HG02623 (cell line): ENCODE data around the gene LST1.
"Not testable (repeated sequence)": the region's sequence is repeated elsewhere in the genome, so short reads cannot be mapped to it uniquely, and the experiment has no call there.

ENCODE experiments used
- ATAC-seq: cut with Tn5 transposase; IDR thresholded peaks from one replicate; pipeline ENCODE4 v1.9.1; 2021; ENCODE audit warnings: moderate library complexity; ENCODE audit not compliant: unreplicated experiment

Gene LST1

DNA sequence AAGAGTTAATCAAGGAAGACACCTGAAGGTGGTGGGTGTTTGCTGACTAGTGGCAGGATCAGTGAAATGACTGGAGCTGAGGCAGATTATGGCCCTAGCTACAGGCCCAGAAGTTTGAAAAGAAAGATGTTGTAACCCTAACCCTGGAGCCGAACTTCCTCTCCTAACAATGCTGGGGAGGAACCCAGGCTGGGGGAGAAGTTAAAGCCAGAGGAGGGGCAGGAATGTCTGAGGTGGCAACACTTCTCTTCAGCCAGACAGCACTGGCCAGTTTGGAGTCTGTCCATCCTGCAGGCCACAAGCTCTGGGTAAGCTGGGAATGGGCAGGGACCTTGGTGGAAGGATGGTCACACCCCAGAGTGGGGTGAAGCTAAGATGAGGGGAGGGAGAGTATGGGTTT is at the start of gene LST1:
Gene LST1 (plus strand): TSS at position 270 of the 400 bp plus-strand sequence. CDS start 1,023 bp downstream, outside the sequence.
- ATAC-seq, result no peak

DNA sequence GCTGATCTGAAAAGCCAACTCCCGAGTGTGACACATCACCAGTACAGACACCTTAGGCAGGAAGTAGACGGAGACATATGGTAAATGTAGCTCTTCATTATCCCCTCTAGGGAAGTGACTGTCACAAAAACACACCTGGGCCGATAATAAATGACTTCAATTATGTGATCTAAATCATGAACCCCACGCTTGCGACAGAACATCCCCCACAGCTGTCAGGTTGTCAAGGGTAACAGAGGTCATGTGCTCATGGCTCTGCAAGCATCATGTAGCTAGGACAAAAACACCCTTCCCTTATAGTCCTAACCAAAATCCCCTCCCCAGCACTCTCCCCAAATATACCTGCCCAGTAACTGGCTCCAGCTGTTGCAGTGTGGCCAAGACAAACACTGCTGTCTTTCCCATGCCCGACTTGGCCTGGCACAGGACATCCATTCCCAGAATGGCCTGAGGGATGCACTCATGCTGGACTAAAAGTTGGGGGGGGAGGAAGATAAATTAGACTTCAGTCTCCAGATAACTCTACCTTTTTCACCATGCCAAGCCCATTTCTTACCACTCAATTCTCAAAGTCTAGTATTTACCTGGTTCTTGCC is 47.2 kb upstream of the LST1 start:
- ATAC-seq, result no peak

DNA sequence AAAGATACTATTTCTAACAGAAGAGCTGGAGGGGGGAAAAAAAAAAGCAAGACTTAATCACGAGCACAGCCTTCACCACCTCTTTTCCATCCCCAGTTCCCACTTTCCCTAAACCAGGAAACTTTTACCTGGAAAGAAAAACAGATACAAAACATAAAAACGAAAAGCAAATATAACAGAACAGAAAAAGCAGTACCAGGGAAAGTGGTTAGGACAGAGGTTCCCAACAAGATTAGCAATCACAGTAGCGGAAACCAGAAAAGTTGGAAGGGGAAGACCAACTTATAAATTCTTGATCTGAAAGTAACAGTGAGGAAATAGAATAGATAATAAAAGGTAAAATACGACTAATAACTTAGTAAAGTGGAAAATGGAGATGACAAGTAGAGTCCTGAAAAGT is 45.4 kb upstream of the LST1 start:
- ATAC-seq, result no peak

DNA sequence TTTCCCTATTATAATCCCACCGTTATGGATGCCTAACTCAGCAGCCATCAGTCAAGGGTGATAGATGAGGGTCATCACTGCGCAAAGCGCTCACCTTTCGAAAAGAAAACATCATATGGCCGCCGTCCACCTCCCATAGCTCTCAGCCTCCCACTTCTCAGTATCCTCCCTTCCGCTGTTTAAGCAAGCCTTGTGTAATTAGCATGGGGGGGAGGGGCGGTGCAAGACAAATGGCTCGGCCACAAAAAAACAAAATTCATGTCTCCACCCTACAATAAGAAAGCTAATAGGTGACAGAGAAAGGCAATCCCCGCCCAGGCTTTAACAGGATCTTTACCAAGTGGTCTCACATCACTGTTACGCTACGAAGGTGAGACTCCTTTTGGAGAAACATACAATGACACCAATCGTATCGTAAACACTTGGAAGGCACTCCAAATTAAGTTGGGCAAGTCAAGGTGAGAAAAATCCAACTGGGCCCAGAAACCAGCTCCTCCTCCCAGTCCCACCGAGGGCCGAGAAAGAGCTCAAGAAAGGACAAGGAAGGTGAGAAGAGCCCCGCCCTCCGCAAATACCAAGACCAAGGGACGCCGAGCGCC is 44.9 kb upstream of the LST1 start:
- ATAC-seq, result no peak

DNA sequence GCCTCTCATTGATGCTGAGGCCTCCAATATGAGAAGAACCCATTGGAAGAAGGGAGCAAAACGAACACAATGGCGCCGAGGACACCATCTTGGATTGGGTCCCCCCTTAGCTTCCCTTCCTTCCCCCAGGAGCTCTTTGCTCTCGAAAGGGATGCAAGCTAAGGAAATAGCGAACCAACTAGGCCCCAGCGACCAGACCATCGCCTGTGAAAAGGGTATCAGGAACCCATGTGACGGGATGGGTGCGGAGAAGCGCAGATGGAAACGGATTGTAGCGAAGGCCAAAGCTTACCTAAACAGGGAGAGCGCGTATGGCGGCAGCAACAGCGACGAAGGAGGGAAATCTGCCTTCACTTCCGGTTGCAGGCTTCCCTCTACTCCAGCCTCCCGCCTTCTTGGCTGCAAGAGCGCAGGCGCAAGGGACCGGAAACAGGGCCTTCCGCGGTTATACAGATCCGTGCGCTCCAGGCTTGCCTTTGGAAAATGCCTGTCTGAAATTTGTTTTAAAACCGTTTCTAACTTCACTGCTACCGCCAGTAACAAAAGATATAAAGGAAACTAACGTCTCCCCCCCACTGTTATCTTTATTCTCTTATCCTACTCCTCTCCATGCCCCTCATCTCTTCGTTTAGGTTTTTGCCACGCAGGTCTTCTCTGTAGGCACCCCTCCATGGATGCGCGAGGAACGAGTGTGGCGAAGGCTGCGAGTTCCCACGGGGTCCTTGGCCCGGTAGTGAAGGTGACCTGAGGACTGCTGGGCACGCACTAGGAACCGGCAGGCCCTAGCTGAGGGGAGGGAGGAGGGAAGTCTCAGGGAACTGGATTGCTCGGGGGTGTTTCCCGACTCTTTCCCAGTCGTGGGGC is 44.2 kb upstream of the LST1 start, which contains the start of gene DDX39B:
Gene DDX39B (minus strand): TSS at position 346 of the 864 bp plus-strand sequence. CDS start 1,471 bp downstream, outside the sequence.
- peak; percentile 65 for ATAC-seq

DNA sequence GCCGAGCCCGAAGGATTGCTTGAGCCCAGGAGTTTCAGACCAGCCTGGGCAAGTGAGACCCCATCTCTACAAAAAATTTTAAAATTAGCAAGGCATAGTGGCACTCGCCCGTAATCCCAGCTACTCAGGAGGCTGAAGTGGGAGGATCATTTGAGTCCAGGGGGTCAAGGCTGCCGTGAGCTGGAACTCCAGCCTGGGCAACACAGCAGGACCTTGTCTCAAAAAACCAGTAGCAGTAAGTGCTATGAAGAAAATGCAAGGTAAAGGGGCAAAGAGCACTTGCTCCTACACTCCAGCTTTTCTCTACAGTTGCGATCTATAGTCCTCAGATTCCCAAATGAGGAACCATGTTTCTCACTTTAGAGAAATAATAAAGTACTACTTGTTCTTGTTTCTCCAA is 42.4 kb upstream of the LST1 start:
- no peak for ATAC-seq

DNA sequence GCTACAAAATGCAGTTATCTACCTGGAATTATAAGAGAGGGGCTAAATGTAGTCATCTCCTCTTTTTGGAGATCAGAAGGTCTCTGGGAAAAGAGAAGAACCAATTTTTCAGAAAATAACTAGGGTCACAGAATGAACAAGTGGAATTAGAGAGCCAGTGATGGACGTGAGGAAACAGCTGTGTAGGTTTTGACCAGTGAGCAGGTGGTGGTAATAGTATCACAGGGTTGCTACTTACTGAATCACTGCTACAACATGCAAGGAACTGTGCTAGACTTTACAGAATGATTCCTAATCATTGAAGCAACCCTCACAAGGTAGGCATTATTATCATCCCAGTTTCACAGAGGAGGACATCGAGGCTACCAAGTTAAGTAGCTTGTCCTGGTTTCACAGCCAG is 41.4 kb upstream of the LST1 start:
- no peak for ATAC-seq

DNA sequence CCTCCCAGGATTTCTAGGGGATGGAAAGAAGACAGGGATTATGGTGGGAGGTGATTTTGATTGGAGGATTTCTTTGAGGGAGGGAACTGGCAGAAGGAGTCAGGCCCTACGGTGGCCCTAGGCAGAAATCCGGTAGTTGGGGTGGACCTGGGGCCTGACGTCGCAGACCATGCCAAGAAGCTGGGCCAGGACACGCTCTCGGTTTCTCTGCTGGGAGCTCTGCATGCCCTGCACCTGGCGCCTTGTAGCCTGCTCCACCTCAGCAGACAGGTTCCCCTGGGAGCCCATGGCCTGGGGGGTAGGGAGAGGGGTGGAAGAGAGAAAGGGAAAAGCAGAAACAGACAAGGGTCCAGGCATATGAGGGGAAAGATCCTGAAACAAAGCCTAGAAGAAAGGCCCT is 40.8 kb upstream of the LST1 start:
- ATAC-seq, result no peak

DNA sequence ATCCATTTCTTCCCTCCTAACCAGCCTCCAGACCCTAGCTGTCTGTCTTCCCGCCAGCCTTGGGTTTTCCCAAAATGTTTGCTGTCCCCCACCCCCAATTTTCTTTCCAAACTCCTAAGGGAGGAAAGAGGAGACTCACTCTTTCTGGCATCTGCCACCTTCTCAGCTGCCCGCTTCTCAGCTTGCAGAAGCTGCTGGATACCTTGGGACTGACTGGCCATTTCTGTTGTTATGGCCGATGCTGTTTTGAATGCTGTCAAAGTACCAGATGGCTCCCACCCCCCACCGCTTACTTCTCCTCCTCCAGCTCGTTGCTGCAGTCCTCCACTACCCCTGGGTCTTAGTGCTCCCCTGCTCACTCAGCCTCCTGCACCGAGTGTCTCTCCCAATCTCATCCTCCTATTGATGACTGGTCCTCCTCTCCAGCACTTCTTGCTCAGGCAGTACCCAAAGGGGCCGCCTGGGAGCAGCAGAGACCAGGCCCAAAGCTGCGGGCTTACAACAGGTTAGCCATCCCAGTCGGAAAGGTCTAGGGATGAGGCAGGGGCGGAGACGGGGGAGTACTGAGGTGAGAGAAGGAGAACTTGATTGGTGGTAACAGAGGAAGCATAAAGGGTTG is 39.6 kb upstream of the LST1 start, which contains the start of gene ATP6V1G2:
Gene ATP6V1G2 (minus strand): TSS at position 270 of the 619 bp plus-strand sequence. CDS start 49 bp downstream, at position 221.
- peak; percentile 43 for ATAC-seq

DNA sequence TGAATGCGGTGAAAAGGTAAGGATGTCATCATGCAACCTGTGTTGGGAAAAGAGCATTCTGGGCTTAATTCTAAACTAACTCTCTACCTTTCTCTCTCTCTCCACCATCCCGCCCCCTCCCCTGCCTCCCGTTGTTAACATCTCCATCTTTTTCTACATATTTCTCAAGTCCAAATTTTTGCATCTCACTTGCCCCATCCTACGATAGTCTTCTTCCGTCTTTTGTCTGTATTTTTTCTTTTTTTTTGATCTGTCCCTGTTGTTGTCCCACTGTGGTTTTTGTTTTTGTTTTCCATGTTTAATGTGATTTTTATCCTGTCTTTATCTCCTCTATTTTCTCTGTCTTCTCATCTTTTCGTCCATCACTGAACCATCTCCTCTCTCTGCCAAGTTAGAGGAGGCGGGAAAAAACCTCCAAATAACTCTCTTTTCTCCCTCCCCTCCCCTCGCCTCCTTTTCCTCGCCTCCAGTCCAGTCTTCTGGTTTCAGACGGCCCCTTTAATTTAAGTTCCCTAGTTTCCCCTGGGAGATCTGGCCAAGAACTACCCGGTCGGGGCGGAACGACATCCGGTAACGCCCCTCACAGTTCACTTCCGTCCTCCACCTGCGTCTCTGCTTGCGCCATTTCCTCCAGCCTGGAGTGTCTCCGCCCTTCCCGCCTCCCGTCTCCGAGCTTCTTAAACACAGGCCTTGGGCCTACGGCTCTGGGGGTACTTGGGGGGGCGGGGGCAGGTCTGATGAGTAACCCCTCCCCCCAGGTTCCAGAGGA is 38.9 kb upstream of the LST1 start, which contains the start of gene NFKBIL1:
Gene NFKBIL1 (plus strand): TSS at position 651 of the 769 bp plus-strand sequence. CDS start 87 bp downstream, at position 738.
- peak; percentile 69 for ATAC-seq

DNA sequence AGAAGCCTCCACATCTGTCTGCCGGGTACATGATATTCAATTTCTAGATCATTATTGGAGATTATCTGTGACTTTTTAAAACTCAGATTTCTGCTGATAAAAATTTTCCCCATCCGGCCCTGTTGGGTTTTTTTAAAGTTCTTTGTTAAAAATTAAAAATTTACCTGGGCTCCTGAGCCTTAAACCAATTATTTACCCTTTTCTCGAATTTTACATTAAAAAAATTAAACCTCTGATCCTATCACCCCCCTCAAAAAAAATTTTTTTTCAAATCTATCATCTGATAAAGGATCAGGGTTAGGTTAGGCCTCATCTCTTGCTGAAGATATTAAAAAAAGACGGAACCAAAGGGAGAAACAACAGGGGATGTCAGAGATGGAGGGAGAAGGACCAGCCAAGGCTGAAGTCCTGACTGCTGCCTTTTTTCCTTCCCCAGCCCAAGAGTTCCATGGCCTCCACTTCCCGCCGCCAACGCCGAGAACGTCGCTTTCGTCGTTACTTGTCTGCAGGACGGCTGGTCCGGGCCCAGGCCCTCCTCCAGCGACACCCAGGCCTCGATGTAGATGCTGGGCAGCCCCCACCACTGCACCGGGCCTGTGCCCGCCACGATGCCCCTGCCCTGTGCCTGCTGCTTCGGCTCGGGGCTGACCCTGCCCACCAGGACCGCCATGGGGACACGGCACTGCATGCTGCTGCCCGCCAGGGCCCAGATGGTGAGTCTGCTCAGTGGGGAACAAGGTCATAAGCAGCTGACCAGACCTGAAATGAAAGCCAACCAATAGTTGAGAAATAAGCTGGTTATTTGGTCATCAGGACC is 38.1 kb upstream of the LST1 start:
- ATAC-seq, result no peak

DNA sequence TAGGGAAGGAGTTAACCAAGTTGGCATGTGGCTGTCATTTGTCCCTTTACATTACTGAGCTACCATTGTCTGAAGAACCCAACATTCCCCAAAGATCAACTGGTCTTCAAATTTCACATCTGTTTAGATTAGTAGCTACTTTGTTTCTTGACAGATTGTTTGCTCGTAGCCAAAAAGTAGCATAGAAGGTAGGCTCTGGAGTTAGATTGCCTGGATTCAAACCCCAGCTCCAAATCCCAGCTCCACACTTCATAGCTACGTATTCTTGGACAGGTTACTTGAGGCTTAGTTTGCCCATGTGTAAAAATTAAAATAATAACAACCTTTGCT is 37.6 kb upstream of the LST1 start:
- no peak for ATAC-seq

DNA sequence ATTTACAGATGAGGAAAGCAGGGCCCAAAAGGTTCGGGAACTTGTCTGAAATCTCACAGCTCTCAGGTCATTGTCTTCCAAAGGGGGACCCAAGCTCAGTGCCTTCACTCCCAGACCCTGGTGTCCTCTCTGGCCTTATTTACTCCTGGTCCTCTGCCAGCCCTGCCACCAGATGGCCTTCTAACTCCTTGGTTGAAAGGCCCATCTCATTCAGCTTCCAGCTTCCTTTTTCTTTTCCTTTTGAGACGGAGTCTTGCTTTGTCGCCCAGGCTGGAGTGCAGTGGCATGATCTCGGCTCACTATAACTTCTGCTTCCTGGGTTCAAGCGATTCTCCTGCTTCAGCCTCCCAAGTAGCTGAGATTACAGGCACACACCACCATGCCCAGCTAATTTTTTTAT is 34.7 kb upstream of the LST1 start:
- ATAC-seq, result not testable (repeated sequence)

DNA sequence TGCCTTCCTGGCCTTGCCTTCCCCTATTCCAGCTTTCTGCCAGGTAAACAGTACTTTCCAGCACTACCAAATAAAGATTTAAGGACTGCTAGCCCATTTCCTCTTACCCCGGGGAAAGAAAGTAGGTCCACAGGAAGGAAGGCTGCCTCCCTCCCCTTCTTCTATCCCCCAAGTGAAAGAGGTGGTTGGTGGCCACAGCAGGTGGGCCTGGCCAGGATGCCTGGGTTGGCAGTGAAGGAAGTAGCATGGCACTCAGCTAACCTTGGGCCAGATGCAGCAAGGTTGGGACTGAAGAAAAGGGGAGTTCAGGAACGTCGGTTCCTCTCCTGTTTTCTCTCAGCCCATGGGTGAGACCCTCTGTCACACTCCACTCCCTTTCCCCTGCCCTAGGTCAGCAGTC is 29.8 kb upstream of the LST1 start:
- ATAC-seq, result no peak

DNA sequence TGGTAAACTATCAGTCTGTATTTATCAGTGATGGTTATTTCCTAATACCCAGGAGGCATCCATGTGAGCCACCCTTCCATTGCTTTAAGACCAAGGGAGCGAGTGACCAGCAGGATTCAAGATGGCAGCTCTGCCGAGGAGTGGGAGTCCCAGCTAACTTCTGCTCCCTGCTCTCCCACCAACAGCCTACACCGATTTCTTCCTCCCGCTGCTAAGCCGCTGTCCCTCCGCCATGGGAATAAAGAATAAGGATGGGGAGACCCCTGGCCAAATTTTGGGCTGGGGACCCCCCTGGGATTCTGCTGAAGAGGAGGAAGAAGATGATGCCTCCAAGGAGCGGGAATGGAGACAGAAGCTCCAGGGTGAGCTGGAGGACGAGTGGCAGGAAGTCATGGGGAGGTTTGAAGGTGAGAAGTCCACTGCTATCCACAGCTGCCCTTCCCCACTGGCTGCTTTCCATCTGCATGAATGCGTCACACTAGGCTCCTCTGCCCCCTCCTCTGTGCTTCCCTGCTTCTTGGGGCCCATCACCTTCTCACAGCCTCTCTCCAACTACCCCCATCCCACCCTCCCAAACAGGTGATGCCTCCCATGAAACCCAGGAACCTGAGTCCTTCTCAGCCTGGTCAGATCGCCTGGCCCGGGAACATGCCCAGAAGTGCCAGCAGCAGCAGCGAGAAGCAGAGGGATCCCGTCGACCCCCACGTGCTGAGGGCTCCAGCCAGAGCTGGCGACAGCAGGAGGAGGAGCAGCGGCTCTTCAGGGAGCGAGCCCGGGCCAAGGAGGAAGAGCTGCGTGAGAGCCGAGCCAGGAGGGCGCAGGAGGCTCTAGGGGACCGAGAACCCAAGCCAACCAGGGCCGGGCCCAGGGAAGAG is 28.4 kb upstream of the LST1 start:
- no peak for ATAC-seq

DNA sequence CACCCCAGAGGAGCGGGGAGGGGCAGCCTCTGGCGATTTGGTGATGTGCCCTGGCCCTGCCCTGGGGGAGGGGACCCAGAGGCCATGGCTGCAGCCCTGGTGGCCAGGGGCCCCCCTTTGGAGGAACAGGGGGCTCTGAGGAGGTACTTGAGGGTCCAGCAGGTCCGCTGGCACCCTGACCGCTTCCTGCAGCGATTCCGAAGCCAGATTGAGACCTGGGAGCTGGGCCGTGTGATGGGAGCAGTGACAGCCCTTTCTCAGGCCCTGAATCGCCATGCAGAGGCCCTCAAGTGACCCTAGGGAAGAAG is 27.8 kb upstream of the LST1 start:
- no peak for ATAC-seq

DNA sequence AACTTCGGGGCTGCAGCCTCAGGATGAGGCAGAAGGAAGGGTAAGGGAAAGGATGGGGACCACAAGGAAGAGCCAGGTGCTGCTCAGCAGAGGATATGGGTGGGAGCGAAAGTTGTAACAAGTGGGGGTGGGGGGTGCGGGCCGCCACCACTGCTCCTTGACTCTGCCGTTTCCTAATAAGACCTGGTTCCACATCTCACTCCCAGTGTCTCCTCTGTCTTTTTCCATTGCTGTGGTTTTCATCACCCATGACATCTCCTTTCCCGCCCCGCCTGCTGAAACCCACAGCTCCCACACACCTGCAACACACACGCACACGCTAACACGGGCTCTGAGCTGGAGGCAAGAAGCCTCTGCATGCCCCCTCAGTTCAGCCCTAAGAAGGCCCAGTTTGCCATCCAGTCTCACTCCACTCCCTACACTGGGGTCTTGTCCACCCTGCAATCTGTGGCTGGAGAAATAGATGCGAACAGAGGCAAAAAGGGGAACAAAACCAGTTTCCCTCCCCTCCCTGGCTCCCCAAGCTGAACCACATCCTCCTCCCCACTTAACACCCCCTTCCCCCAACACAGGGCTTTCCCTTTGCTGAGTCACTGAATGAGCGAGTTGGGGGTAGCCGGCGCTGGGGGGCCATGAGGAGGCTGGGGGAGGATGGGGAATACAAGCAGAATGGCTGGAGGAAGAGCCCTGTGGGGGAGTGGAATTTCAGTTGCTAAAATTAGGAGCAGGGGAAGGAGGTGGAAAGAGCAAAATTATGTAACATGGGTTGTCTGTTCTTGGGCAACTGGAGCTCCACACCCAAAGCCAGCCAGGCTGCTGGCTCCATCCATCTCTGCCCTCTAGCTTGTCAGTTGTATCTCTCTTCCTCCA is 27.2 kb upstream of the LST1 start:
- no peak for ATAC-seq

DNA sequence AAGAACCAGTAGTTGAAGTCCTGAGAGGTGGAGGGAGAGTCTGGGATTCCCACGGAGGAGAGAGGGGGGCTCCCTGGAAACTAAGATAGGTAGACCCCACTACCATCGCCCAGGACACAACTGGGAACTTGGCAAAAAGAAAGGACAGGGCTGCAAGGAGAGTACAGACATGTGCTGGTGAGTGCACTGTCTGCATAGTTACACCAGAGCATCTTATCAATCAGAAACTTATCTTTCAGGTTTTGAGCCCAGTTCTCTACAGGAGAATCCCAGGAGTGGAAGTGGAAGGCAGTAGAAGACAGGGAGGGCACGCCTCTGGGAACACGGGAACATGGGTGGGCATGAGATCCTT is 26.5 kb upstream of the LST1 start:
- no peak for ATAC-seq
